Thymus (tissue), 11 donors: ENCODE measurements around the gene PHKB. TPM values are rescaled to one million over a fixed set of nuclear protein-coding genes. Genes with fewer than 3 reads are reported as not detected.

Experiments used
- DNase-seq, 9 donors: peaks; one replicate each; pipeline ENCODE4 v3.0.0-alpha.2; 2013; ENCODE audit warnings: low spot score in 9 of 9, low read depth in 6 of 9, missing footprints in 1 of 9
- H3K27ac ChIP-seq, 2 donors: one replicate each; pipeline ENCODE4 v1.5.1; 2013; ENCODE audit warnings: control low read depth in 1 of 2, low read depth in 1 of 2, low read length in 1 of 2, mild to moderate bottlenecking in 1 of 2, moderate library complexity in 1 of 2
- H3K27me3 ChIP-seq, 2 donors: one replicate each; pipeline ENCODE4 v1.5.1; 2013; ENCODE audit warnings: low read length in 1 of 2; ENCODE audit not compliant: control insufficient read depth in 2 of 2, insufficient read depth in 1 of 2
- H3K36me3 ChIP-seq, 2 donors: one replicate each; pipeline ENCODE4 v1.5.1; 2013; ENCODE audit warnings: low read length in 1 of 2, mild to moderate bottlenecking in 1 of 2, moderate library complexity in 1 of 2; ENCODE audit not compliant: control insufficient read depth in 2 of 2, insufficient read depth in 2 of 2
- H3K4me1 ChIP-seq, 2 donors: one replicate each; pipeline ENCODE4 v1.5.1; 2013; ENCODE audit warnings: low read length in 2 of 2; ENCODE audit not compliant: control insufficient read depth in 2 of 2, insufficient read depth in 2 of 2
- H3K4me3 ChIP-seq, 2 donors: one replicate each; pipeline ENCODE4 v1.5.1; 2013; ENCODE audit warnings: low read length in 2 of 2, control low read depth in 1 of 2, mild to moderate bottlenecking in 1 of 2
- H3K9me3 ChIP-seq, 2 donors: one replicate each; pipeline ENCODE4 v1.5.1; 2013; ENCODE audit warnings: low read length in 1 of 2, mild to moderate bottlenecking in 1 of 2; ENCODE audit not compliant: control insufficient read depth in 2 of 2, insufficient read depth in 1 of 2
- WGBS: extraction: QIAGEN DNeasy Blood & Tissue Kit; methylation state at CpG from one replicate; pipeline ENCODE4 v1.1.7; 2013; 5-methylcytosine and 5-hydroxymethylcytosine counted together
- polyA plus RNA-seq: library from polyadenylated mRNA; stranded (reverse); fragments of 200-250 nt; gene quantifications from one replicate; pipeline ENCODE4 v1.2.3, GENCODE V29; 2013
- total RNA-seq: library from RNA; stranded (reverse); fragments of 120-200 nt; gene quantifications from one replicate; pipeline ENCODE4 v1.2.4, GENCODE V29; 2013
- donor health status: healthy.

The PHKB gene
- total and polyA plus RNA-seq, 2 donors = 34.7 to 35.1 TPM

DNA sequence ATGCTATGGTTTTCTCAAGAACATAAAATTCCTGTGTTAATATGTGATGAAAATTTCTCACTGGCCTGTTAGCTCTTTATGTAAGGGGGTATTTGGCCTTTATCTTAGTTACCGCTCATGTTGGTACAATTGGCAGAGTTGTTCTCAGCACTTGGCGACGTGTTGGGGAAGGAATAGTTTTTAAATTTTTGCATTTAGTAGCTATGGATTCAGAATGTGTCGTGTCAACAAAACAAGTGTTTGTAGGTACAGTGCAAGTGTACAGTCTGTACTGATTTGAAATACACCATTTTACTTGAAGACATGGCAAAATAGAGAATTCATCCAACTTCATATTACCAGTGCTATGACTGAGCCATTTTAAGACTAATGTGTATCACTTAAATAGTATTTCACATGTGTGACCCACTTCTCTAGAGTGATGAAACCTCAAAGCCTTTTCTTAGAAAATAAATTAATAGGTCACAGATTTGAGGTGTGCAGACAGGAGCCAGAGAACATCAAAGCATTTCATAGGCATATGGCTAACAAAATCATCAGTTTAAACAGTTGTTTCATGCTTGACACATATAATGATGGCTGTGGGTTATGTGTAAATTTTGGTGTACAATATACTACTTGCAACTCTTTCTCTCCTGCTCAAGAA is 150.8 kb downstream of the PHKB start:
- Histone ChIP-seq H3K9me3 (no peaks in the 10 kb centered on the region), H3K27me3 (no peaks in the 10 kb centered on the region), H3K36me3 (peaks cover 5 to 8% of the 10 kb centered on the region in 2 donors), H3K27ac (no peak overlapping the region), H3K4me3 (no peak overlapping the region), H3K4me1 (no peaks in the 10 kb centered on the region)
- no peak for DNase-seq
- 98% methylated on average over 4 of the region's 4 CpGs for WGBS

GRCh38 chr16:47612711-47613110 is 151.6 kb downstream of the PHKB start:
- peaks cover 5 to 8% of the 10 kb centered on the region in 2 donors for H3K36me3 ChIP-seq
- H3K4me3 ChIP-seq = no peak overlapping the region
- H3K27ac ChIP-seq = no peak overlapping the region
- whole genome bisulfite sequencing = 98% methylated on average over 2 of the region's 2 CpGs
- no peaks in the 10 kb centered on the region for H3K27me3 ChIP-seq
- no peaks in the 10 kb centered on the region for H3K9me3 ChIP-seq
- H3K4me1 ChIP-seq = no peaks in the 10 kb centered on the region
- no peak for DNase-seq

DNA sequence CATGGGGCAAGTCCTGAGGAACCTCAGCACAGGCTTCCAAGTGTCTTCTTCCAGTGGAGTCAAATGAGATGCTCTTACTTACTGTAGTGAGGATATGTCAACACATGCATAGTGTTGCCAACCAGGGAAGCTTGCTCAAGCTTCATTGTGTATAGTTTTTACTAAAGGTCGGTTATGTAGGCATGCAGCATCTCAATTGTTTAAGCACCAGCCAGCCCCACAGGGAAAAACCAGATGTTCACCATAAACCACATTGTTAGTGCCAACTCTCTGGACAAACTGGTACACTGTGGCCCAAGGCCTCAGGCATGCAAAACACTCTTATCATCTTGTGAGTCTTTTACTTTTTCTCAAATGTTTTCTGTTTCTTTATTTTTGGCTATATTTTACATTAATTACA is 152.1 kb downstream of the PHKB start:
- Histone ChIP-seq H3K4me1 (no peaks in the 10 kb centered on the region), H3K27ac (no peak overlapping the region), H3K27me3 (no peaks in the 10 kb centered on the region), H3K4me3 (no peak overlapping the region), H3K36me3 (peaks cover 5 to 8% of the 10 kb centered on the region in 2 donors), H3K9me3 (no peaks in the 10 kb centered on the region)
- DNase-seq = no peak
- 98% methylated on average over 1 of the region's 1 CpG for WGBS

DNA sequence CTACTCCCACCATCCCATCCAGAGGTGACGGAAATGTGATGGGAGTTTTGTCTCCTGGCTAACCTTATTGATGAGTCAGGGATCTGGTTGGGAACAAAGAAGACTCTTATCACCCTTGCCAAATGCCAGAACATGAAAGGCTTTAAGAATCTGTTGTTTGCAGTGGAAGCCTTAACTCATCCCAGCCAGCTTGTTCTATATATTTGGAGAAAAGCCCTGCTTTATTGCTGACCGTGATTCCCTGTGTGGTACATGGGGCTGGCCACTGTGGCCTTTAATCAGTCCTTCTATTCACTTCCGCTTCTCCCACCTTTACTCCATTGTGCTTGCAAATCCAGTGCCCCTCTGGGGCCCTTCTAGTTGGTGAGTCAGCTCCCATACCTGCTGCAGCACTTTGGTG is 156.6 kb downstream of the PHKB start:
- H3K4me3 ChIP-seq = no peak overlapping the region
- no peak overlapping the region for H3K27ac ChIP-seq
- no peaks in the 10 kb centered on the region for H3K4me1 ChIP-seq
- H3K9me3 ChIP-seq = no peaks in the 10 kb centered on the region
- H3K27me3 ChIP-seq = no peaks in the 10 kb centered on the region
- peaks cover 1 to 3% of the 10 kb centered on the region in 2 donors for H3K36me3 ChIP-seq
- WGBS = 99% methylated on average over 3 of the region's 3 CpGs
- DNase-seq = no peak

- H3K27me3 ChIP-seq = no peaks in the 10 kb centered on the region
- no peaks in the 10 kb centered on the region for H3K36me3 ChIP-seq
- DNase-seq = no peak
- no peaks in the 10 kb centered on the region for H3K4me1 ChIP-seq
- H3K4me3 ChIP-seq = no peak overlapping the region
- 100% methylated on average over 1 of the region's 1 CpG for WGBS
- H3K27ac ChIP-seq = no peak overlapping the region
- no peaks in the 10 kb centered on the region for H3K9me3 ChIP-seq
These were observed 161.5 kb downstream of the PHKB start for GRCh38 chr16:47622451-47623176.

GRCh38 chr16:47624563-47624962 is 163.4 kb downstream of the PHKB start:
- Histone ChIP-seq H3K4me3 (no peak overlapping the region), H3K27me3 (no peaks in the 10 kb centered on the region), H3K4me1 (no peaks in the 10 kb centered on the region), H3K36me3 (no peaks in the 10 kb centered on the region), H3K27ac (no peak overlapping the region), H3K9me3 (no peaks in the 10 kb centered on the region)
- DNase-seq = no peak
- WGBS = 98% methylated on average over 1 of the region's 1 CpG

DNA sequence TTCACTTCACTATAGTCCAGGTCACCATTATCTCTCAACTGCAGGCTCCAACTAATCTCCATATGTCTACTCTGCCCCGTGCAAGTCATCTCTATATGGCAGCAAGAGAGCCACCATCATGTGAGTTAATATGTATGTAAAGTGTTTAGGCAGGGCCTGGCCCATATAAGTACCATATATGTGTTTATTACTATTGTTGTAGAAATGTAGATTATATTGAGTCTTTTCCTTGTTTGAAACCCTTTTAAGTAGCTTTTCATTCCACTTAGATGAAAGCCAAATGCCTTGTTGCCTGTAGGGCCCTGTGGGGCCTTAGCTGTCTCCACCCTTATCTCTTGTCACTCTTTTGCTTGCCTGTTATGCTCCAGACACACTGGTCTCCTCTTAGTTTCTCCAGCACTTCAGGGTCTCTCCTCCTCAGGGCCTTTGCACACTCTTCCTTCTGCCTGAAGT is 164.0 kb downstream of the PHKB start:
- DNase-seq = no peak
- H3K27ac ChIP-seq = no peak overlapping the region
- H3K4me3 ChIP-seq = no peak overlapping the region
- no peaks in the 10 kb centered on the region for H3K4me1 ChIP-seq
- H3K9me3 ChIP-seq = no peaks in the 10 kb centered on the region
- no peaks in the 10 kb centered on the region for H3K36me3 ChIP-seq
- H3K27me3 ChIP-seq = no peaks in the 10 kb centered on the region
- WGBS = 100% methylated on average over 1 of the region's 1 CpG

GRCh38 chr16:47626246-47626645 is 165.1 kb downstream of the PHKB start:
- 96% methylated on average over 1 of the region's 1 CpG for WGBS
- Histone ChIP-seq H3K9me3 (no peaks in the 10 kb centered on the region), H3K36me3 (no peaks in the 10 kb centered on the region), H3K27ac (no peak overlapping the region), H3K27me3 (no peaks in the 10 kb centered on the region), H3K4me3 (no peak overlapping the region), H3K4me1 (no peaks in the 10 kb centered on the region)
- DNase-seq = no peak

- H3K36me3 ChIP-seq = no peaks in the 10 kb centered on the region
- WGBS = 84% methylated on average over 6 of the region's 6 CpGs
These were observed 166.0 kb downstream of the PHKB start for GRCh38 chr16:47627085-47627639.

More at GRCh38 chr16:47627085-47627639, 166.0 kb downstream of the PHKB start:
- Histone ChIP-seq H3K27me3 (no peaks in the 10 kb centered on the region), H3K9me3 (no peaks in the 10 kb centered on the region), H3K27ac (no peak overlapping the region), H3K4me3 (no peak overlapping the region), H3K4me1 (no peaks in the 10 kb centered on the region)
- no peak for DNase-seq
